ENCODE data around the gene NRP1. TPM values are rescaled to one million over a fixed set of nuclear protein-coding genes. Genes with fewer than 3 reads are reported as not detected.

Gene NRP1
- total and polyA plus RNA-seq, 4 experiments from 2014 or later = 1.6 TPM; not detected in 2

DNA sequence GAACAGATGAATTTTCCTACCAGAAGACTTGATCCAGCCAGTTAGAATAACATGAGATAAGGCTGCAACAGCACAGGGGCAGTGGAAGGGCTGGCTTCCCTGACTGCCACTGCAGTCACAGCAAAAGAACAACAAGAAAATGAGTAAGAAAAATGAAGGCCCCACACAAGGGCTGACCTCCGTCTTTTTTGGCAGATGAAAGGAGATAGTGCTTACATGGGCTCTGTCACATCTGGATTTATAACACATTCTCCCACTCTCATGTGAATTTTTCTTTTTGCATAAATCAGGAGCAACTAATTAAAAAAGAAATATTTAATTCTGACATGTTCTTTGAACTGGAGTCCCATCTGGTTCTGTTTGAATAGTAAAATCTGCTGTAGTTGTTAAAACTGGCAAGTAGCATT lies 99.6 kb downstream of the NRP1 start:
- ChIA-PET POLR2A (ENCODE audit: partially characterized antibody) (no interaction called here), CTCF (ENCODE audit: partially characterized antibody) (interaction anchor here (1.8 kb wide), 1 partner anchor 10 kb away, joined by 5 read pairs; no protein-coding TSS in a partner anchor)
- no peak for DNase-seq
- Histone ChIP-seq H3K27me3 (ENCODE audit: insufficient read depth, low read length) (no peaks in the 10 kb centered on the region), H3K27ac (ENCODE audit: low read depth, low read length) (no peak overlapping the region), H3K4me3 (ENCODE audit: low read length in 2 of 2) (no peak overlapping the region), H3K4me1 (ENCODE audit: insufficient read depth, low read length) (no peaks in the 10 kb centered on the region), H3K9me3 (ENCODE audit: control insufficient read depth in 1 of 2, low read length in 2 of 2) (no peaks in the 10 kb centered on the region), H3K36me3 (ENCODE audit: insufficient read depth, low read length) (no peaks in the 10 kb centered on the region)
- intact Hi-C loops (cut with micrococcal nuclease) = no loop called here
- no peaks in the 10 kb centered on the region for H3K36me3 Mint-ChIP-seq
- no peaks in the 10 kb centered on the region for H3K9me3 Mint-ChIP-seq
- H3K4me1 Mint-ChIP-seq = peaks cover 0 to 5% (median 1%) of the 10 kb centered on the region in 4 donors
- no peak overlapping the region for H3K4me3 Mint-ChIP-seq
- H3K27ac Mint-ChIP-seq = peak overlapping the region in 1 of 7 donors; percentile 14
- H3K27me3 Mint-ChIP-seq = peaks cover 2 to 9% of the 10 kb centered on the region in 2 donors

DNA sequence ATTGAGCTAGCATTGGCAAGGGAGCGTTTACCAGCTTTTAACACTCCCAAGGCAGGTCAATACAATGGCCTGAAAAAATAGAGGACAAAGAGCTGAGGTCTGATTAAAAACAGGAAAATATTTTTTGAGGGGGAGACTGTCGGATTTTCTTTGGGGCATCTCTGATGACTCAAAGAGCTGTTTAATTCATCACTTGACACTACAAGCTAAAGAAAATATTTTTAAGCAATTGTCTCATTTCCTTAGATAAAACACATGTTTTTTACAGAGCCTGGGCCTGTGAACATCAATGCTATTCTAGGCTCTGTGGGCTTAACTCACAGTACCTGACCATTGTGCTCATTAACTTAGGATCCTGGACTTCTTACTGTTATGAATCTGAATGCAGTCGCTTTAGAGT lies 100.8 kb downstream of the NRP1 start:
- Mint-ChIP-seq H3K27ac (no peak overlapping the region), H3K9me3 (no peaks in the 10 kb centered on the region), H3K36me3 (no peaks in the 10 kb centered on the region), H3K4me3 (no peak overlapping the region), H3K4me1 (peaks cover 0 to 5% (median 1%) of the 10 kb centered on the region in 4 donors), H3K27me3 (peaks cover 2 to 9% of the 10 kb centered on the region in 2 donors)
- Histone ChIP-seq H3K9me3 (ENCODE audit: control insufficient read depth in 1 of 2, low read length in 2 of 2) (no peaks in the 10 kb centered on the region), H3K4me3 (ENCODE audit: low read length in 2 of 2) (no peak overlapping the region), H3K27ac (ENCODE audit: low read depth, low read length) (no peak overlapping the region), H3K27me3 (ENCODE audit: insufficient read depth, low read length) (no peaks in the 10 kb centered on the region), H3K4me1 (ENCODE audit: insufficient read depth, low read length) (no peaks in the 10 kb centered on the region), H3K36me3 (ENCODE audit: insufficient read depth, low read length) (no peaks in the 10 kb centered on the region)
- CTCF ChIA-PET (ENCODE audit: partially characterized antibody) = interaction anchor here (0.9 to 1.8 kb wide), 2 partner anchors 8 to 41 kb away, joined by 3 to 5 read pairs; no protein-coding TSS in a partner anchor
- POLR2A ChIA-PET (ENCODE audit: partially characterized antibody) = no interaction called here
- intact Hi-C loops (cut with micrococcal nuclease) = no loop called here
- no peak for DNase-seq

DNA sequence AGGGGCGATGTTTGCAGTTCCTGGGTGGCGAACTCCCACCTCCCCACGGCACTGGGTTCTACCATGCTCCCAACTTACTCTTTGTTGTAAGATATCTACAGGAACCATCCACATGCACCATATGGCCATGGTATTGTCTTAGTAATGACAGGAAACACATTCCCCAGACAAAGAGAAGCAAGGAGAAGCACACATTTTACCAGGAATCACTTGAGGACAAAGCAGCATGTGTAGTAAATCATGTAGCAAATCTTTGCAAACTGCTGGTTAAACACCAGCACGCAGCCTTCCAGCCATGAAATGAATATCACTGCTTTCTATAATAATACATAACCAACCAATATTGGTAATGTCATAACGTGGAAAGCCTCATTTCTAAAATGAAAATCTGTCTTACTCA lies 101.2 kb downstream of the NRP1 start:
- ChIA-PET POLR2A (ENCODE audit: partially characterized antibody) (no interaction called here), CTCF (ENCODE audit: partially characterized antibody) (interaction anchor here (1.8 kb wide), 1 partner anchor 8 kb away, joined by 5 read pairs; no protein-coding TSS in a partner anchor)
- peaks cover 0 to 5% (median 1%) of the 10 kb centered on the region in 4 donors for H3K4me1 Mint-ChIP-seq
- no peaks in the 10 kb centered on the region for H3K36me3 Mint-ChIP-seq
- no peaks in the 10 kb centered on the region for H3K4me1 ChIP-seq (ENCODE audit: insufficient read depth, low read length)
- intact Hi-C loops (cut with micrococcal nuclease) = no loop called here
- H3K27ac ChIP-seq (ENCODE audit: low read depth, low read length) = no peak overlapping the region
- H3K9me3 Mint-ChIP-seq = no peaks in the 10 kb centered on the region
- H3K27me3 ChIP-seq (ENCODE audit: insufficient read depth, low read length) = no peaks in the 10 kb centered on the region
- H3K27ac Mint-ChIP-seq = no peak overlapping the region
- no peak overlapping the region for H3K4me3 Mint-ChIP-seq
- no peak overlapping the region for H3K4me3 ChIP-seq (ENCODE audit: low read length in 2 of 2)
- peaks cover 2 to 9% of the 10 kb centered on the region in 2 donors for H3K27me3 Mint-ChIP-seq
- no peak for DNase-seq
- H3K36me3 ChIP-seq (ENCODE audit: insufficient read depth, low read length) = no peaks in the 10 kb centered on the region
- no peaks in the 10 kb centered on the region for H3K9me3 ChIP-seq (ENCODE audit: control insufficient read depth in 1 of 2, low read length in 2 of 2)

DNA sequence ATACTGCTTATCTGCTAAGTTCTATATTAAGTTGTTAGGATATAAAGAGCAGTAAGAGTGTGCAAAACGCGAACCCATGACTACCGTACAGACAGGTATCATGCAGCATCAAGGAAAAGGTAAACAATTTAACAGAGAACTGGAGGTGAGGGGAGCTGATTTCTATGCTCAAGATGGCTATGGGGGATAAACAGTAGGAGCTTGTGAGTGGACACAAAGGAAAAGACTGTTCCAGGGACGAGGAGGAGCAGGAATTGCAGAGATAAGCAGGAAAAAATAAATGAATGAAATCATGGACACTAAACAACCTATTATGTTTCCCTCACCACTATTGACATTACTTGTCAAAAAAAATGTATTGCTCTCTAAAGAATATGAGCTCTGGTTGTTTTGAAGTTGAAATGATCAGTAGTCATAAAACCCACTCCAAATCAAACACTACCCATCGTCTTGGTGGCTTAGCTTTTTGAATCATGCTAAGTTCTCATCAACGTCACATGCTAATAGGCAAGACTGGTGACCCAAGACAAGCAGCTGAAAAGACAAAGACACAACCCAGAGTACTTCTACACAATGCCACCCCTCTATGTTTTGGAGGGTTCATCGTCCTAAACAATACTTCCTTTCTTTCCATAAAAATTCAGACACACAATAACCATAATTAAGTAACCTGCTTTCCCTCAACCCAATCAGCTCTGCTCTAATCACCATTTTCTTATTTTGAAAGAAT lies 102.7 kb downstream of the NRP1 start:
- no peak overlapping the region for H3K4me3 ChIP-seq (ENCODE audit: low read length in 2 of 2)
- Mint-ChIP-seq H3K36me3 (no peaks in the 10 kb centered on the region), H3K27me3 (peaks cover 2 to 8% of the 10 kb centered on the region in 2 donors), H3K4me3 (no peak overlapping the region), H3K9me3 (no peaks in the 10 kb centered on the region), H3K4me1 (peaks cover 0 to 5% (median under 1%) of the 10 kb centered on the region in 4 donors), H3K27ac (no peak overlapping the region)
- intact Hi-C loops (cut with micrococcal nuclease) = no loop called here
- no peaks in the 10 kb centered on the region for H3K4me1 ChIP-seq (ENCODE audit: insufficient read depth, low read length)
- ChIA-PET CTCF (ENCODE audit: partially characterized antibody) (no interaction called here), POLR2A (ENCODE audit: partially characterized antibody) (interaction anchor here (0.9 kb wide), 1 partner anchor 17 kb away, joined by 3 read pairs; no protein-coding TSS in a partner anchor)
- no peak overlapping the region for H3K27ac ChIP-seq (ENCODE audit: low read depth, low read length)
- H3K27me3 ChIP-seq (ENCODE audit: insufficient read depth, low read length) = no peaks in the 10 kb centered on the region
- no peaks in the 10 kb centered on the region for H3K9me3 ChIP-seq (ENCODE audit: control insufficient read depth in 1 of 2, low read length in 2 of 2)
- no peak for DNase-seq
- H3K36me3 ChIP-seq (ENCODE audit: insufficient read depth, low read length) = no peaks in the 10 kb centered on the region

DNA sequence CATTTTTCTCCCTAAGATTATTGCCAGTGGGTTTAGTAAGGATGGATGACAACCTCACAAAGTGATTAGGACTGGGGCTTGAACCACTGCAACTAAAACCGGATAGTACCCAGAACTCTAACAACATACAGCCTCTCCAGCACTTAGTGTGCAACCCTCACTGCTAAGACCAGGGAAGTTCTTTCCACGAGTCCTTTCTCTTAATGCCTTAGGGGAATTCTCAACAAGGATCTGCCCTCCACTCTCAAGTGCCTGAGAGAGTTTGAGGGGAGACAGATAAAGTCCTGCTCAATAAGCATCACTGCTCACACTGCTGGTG lies 104.6 kb downstream of the NRP1 start:
- Histone ChIP-seq H3K27ac (ENCODE audit: low read depth, low read length) (no peak overlapping the region), H3K36me3 (ENCODE audit: insufficient read depth, low read length) (no peaks in the 10 kb centered on the region), H3K4me3 (ENCODE audit: low read length in 2 of 2) (no peak overlapping the region), H3K9me3 (ENCODE audit: control insufficient read depth in 1 of 2, low read length in 2 of 2) (no peaks in the 10 kb centered on the region), H3K4me1 (ENCODE audit: insufficient read depth, low read length) (no peaks in the 10 kb centered on the region), H3K27me3 (ENCODE audit: insufficient read depth, low read length) (no peaks in the 10 kb centered on the region)
- no peak for DNase-seq
- ChIA-PET CTCF (ENCODE audit: partially characterized antibody) (no interaction called here), POLR2A (ENCODE audit: partially characterized antibody) (no interaction called here)
- H3K27me3 Mint-ChIP-seq = peaks cover 2 to 12% of the 10 kb centered on the region in 2 donors
- H3K4me1 Mint-ChIP-seq = peaks cover 0 to 5% (median under 1%) of the 10 kb centered on the region in 4 donors
- no peak overlapping the region for H3K27ac Mint-ChIP-seq
- H3K9me3 Mint-ChIP-seq = no peaks in the 10 kb centered on the region
- intact Hi-C loops (cut with micrococcal nuclease) = no loop called here
- no peak overlapping the region for H3K4me3 Mint-ChIP-seq
- no peaks in the 10 kb centered on the region for H3K36me3 Mint-ChIP-seq

DNA sequence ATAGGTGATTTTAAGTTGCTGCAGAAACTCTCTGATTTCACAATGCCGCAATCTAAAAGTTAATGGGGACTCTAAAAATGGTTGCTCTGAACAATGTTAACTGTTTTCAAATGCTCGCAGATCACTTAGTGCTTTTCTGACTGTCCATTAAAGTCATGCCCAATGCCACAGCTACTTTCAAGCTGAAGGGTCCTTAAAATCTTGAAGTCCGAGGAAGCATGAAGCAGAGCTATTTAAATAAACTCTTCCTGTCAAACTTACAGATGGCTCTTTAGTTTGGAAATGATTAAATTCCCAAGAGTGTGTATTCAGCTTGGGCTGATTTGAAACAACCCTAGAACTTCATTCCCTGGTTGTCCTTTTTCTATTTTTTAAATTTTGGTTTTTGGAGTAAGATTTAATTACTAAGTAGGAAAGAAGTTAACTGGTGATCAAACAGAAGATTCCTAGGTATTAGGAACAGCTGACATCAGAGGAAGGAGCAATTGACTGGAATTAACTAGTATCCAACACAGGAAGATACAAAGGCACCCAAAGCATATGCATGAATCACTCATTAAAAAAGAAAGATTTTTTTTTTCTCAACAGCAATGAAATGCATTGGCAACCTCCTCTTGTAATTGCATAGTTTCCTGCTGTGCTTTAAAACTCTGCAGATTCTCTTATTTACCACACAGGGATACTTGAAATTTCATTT lies 105.1 kb downstream of the NRP1 start:
- intact Hi-C loops (cut with micrococcal nuclease) = no loop called here
- Mint-ChIP-seq H3K4me1 (peaks cover 0 to 5% (median under 1%) of the 10 kb centered on the region in 4 donors), H3K36me3 (no peaks in the 10 kb centered on the region), H3K27ac (no peak overlapping the region), H3K9me3 (no peaks in the 10 kb centered on the region), H3K4me3 (no peak overlapping the region), H3K27me3 (peaks cover 2 to 12% of the 10 kb centered on the region in 2 donors)
- Histone ChIP-seq H3K9me3 (ENCODE audit: control insufficient read depth in 1 of 2, low read length in 2 of 2) (no peaks in the 10 kb centered on the region), H3K4me1 (ENCODE audit: insufficient read depth, low read length) (no peaks in the 10 kb centered on the region), H3K36me3 (ENCODE audit: insufficient read depth, low read length) (no peaks in the 10 kb centered on the region), H3K4me3 (ENCODE audit: low read length in 2 of 2) (no peak overlapping the region), H3K27ac (ENCODE audit: low read depth, low read length) (no peak overlapping the region), H3K27me3 (ENCODE audit: insufficient read depth, low read length) (no peaks in the 10 kb centered on the region)
- no peak for DNase-seq
- POLR2A ChIA-PET (ENCODE audit: partially characterized antibody) = no interaction called here
- CTCF ChIA-PET (ENCODE audit: partially characterized antibody) = no interaction called here

DNA sequence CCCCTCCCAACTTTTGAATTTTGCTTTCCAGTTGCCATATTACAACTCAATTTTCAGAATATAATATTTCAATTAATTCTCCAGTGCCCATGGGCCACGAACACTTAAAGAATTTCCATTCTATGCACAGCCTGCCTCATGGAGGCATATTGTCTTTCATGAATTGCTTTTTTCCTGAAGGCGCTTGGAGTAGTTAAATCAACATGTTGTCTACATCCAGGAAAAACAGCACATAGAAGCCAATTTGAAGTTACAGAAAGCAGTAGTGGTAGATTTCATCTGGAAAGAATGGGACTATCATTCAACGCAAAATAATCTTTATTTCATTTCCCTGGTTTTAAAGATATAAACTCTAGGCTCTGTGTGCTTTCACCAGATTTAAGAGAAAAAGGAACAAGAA lies 106.0 kb downstream of the NRP1 start:
- no peaks in the 10 kb centered on the region for H3K27me3 ChIP-seq (ENCODE audit: insufficient read depth, low read length)
- Mint-ChIP-seq H3K4me3 (no peak overlapping the region), H3K36me3 (no peaks in the 10 kb centered on the region), H3K27ac (no peak overlapping the region), H3K9me3 (no peaks in the 10 kb centered on the region), H3K27me3 (peaks cover under 1 to 12% of the 10 kb centered on the region in 2 donors), H3K4me1 (peaks cover 0 to 5% (median under 1%) of the 10 kb centered on the region in 4 donors)
- ChIA-PET POLR2A (ENCODE audit: partially characterized antibody) (no interaction called here), CTCF (ENCODE audit: partially characterized antibody) (no interaction called here)
- no peaks in the 10 kb centered on the region for H3K9me3 ChIP-seq (ENCODE audit: control insufficient read depth in 1 of 2, low read length in 2 of 2)
- no peak overlapping the region for H3K4me3 ChIP-seq (ENCODE audit: low read length in 2 of 2)
- no peak overlapping the region for H3K27ac ChIP-seq (ENCODE audit: low read depth, low read length)
- intact Hi-C loops (cut with micrococcal nuclease) = no loop called here
- H3K4me1 ChIP-seq (ENCODE audit: insufficient read depth, low read length) = no peaks in the 10 kb centered on the region
- DNase-seq = no peak
- no peaks in the 10 kb centered on the region for H3K36me3 ChIP-seq (ENCODE audit: insufficient read depth, low read length)
